GM19099 (cell line): ENCODE data around the gene ANKLE1.
A peak's percentile ranks its signal among the peaks of the same experiment; 100 is the strongest.

Experiments used
- POLR2A ChIP-seq: IDR thresholded peaks from 3 replicates; pipeline ENCODE4 v1.6.1; 2011; ENCODE audit warnings: low read depth; ENCODE audit not compliant: insufficient read length; ENCODE audit errors: extremely low read depth

The ANKLE1 gene

DNA sequence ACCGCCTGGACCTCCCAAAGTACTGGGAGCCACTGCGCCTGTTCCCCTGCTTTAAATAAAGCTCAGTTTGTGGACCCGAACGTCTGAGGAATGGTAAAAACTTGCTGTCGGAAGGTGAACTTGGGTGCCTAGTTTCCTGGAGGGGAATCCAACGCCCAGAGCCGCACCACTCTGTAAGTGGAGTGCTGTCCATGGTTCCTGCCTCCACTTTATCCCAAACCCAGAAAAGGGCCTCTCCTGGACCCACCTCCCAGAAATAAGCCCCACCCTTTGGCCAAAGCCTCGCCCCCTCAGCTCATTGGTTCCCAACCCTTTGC, 50.6 kb downstream of the ANKLE1 start:
- no peak for TF ChIP-seq POLR2A

- TF ChIP-seq POLR2A = no peak
Observed at GRCh38 chr19:17332677-17333581, 51.2 kb downstream of the ANKLE1 start.

- TF ChIP-seq POLR2A = no peak
Observed at GRCh38 chr19:17333611-17334413, 52.1 kb downstream of the ANKLE1 start.

- TF ChIP-seq POLR2A = peak; percentile 15
Observed at GRCh38 chr19:17334414-17335409, 53.0 kb downstream of the ANKLE1 start, which contains the start of gene ANO8. Gene ANO8 (minus strand): TSS chr19:17334855. CDS start chr19:17334670, 185 bp downstream.

DNA sequence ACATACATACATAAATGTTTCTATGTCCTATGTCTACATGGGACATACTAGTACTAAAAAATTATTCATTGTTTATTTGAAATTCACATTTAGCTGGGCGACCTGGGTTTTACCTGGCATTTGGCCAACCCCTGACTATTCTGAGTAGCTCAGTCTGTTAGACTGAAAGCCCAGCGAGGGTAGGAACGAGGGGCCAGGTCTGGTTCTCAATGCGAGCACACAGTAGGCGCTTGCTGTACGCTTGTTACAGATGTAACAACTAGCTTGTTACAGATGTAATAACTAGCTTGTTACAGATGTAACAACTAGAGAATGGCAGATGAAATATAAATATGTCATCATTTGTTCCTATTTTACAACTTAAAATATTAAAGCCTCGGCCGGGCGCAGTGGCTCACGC, 53.9 kb downstream of the ANKLE1 start:
- no peak for TF ChIP-seq POLR2A
